Peyer's patch (tissue), 4 donors: ENCODE data around the gene DCUN1D3. TPM values are rescaled to one million over a fixed set of nuclear protein-coding genes. Genes with fewer than 3 reads are reported as not detected.

Experiments used
- DNase-seq, 3 donors: peaks; one replicate each; pipeline ENCODE4 v3.0.0-alpha.2; 2017 to 2019
- H3K27ac ChIP-seq, 4 donors: fragments of 200-600 bp; sonication (generic); one replicate each; pipeline ENCODE4 v1.5.1; 2016 to 2019
- H3K27me3 ChIP-seq, 2 donors: fragments of 200-600 bp; sonication (generic); one replicate each; pipeline ENCODE4 v1.5.1; 2019
- H3K36me3 ChIP-seq, 3 donors: fragments of 200-600 bp; sonication (generic); one replicate each; pipeline ENCODE4 v1.5.1; 2016 to 2019
- H3K4me1 ChIP-seq, 4 donors: fragments of 200-600 bp; sonication (generic); one replicate each; pipeline ENCODE4 v1.5.1; 2016 to 2019
- H3K4me3 ChIP-seq, 4 donors: fragments of 200-600 bp; sonication (generic); 1 replicate in 3 of 4; 2 replicates in 1 of 4; pipeline ENCODE4 v1.5.1; 2016 to 2019; ENCODE audit warnings: mild to moderate bottlenecking in 1 of 4
- H3K9me3 ChIP-seq, 4 donors: fragments of 200-600 bp; sonication (generic); one replicate each; pipeline ENCODE4 v1.5.1; 2016 to 2019; ENCODE audit warnings: mild to moderate bottlenecking in 1 of 4
- CTCF ChIP-seq, 6 experiments: fragments of 450-650 bp in 4 of 6; fragments of 200-600 bp in 2 of 6; sonication (generic) in 1 of 6; IDR thresholded peaks; one replicate each; pipeline ENCODE4 v1.5.1; 2017 to 2019; ENCODE audit warnings: antibody characterized with exemption in 6 of 6, mild to moderate bottlenecking in 3 of 6, moderate library complexity in 1 of 6
- POLR2A ChIP-seq, 2 donors: fragments of 450-650 bp; IDR thresholded peaks; one replicate each; pipeline ENCODE4 v1.5.1; 2017; ENCODE audit warnings: antibody characterized with exemption in 2 of 2, mild to moderate bottlenecking in 2 of 2, moderate library complexity in 2 of 2
- total RNA-seq, 4 donors: library from RNA; depleted of rRNA; stranded (reverse); fragments of >200 nt; gene quantifications; one replicate each; pipeline ENCODE4 v1.1.0, GENCODE V29; 2016

DCUN1D3 gene
- total RNA-seq, 4 donors from 2014 or later, result 6.5 to 12.2 (median 9.5) TPM

DNA sequence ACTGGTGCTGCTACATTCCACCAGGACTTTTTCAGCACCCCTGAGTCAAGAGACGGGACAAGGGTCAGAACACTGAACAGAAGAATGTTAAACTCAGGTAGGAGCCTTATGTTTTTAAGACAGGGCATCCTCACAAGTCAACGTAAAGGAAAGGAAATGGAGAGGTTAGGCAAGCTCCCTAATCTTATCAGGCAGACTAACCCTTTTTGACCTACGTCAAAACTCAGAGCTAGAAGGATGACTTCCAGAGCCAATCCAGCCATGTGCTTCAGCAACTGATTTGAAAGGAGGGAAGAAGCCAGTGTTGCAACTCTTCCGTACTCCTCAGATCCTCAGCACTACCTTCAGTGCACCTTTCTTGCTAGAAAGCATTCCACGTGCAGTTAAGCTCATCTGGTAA is 47.0 kb downstream of the DCUN1D3 start:
- H3K27ac ChIP-seq, result no peak overlapping the region
- TF ChIP-seq CTCF (IDR thresholded peaks at IDR 0.05) (no peak), POLR2A (IDR thresholded peaks at IDR 0.05) (no peak)

GRCh38 chr16:20851601-20852000 is 48.6 kb downstream of the DCUN1D3 start:
- Histone ChIP-seq H3K27me3 (no peaks in the 10 kb centered on the region), H3K4me3 (no peak overlapping the region), H3K4me1 (peaks cover 0 to 5% (median 0%) of the 10 kb centered on the region in 4 donors), H3K27ac (peak overlapping the region; percentile 18 to 61 (median 40)), H3K9me3 (no peaks in the 10 kb centered on the region), H3K36me3 (peaks cover 0 to 5% (median 0%) of the 10 kb centered on the region in 3 donors)
- DNase-seq, result peak in 2 of 3 donors; percentile 22 to 69
- no peak for TF ChIP-seq POLR2A (IDR thresholded peaks at IDR 0.05)
- no peak for TF ChIP-seq CTCF (IDR thresholded peaks at IDR 0.05)

More for the DNA sequence above, 47.0 kb downstream of the DCUN1D3 start:
- H3K4me1 ChIP-seq, result peaks cover 0 to 5% (median 0%) of the 10 kb centered on the region in 4 donors
- H3K36me3 ChIP-seq, result peaks cover 0 to 5% (median 0%) of the 10 kb centered on the region in 3 donors
- H3K9me3 ChIP-seq, result no peaks in the 10 kb centered on the region
- no peak overlapping the region for H3K4me3 ChIP-seq
- no peak for DNase-seq
- H3K27me3 ChIP-seq, result no peaks in the 10 kb centered on the region

GRCh38 chr16:20850981-20851380 is 49.2 kb downstream of the DCUN1D3 start:
- DNase-seq, result no peak
- H3K27me3 ChIP-seq, result no peaks in the 10 kb centered on the region
- peak overlapping the region; percentile 33 to 61 (median 40) for H3K27ac ChIP-seq
- TF ChIP-seq CTCF (IDR thresholded peaks at IDR 0.05) (no peak), POLR2A (IDR thresholded peaks at IDR 0.05) (no peak)
- peaks cover 0 to 5% (median 0%) of the 10 kb centered on the region in 4 donors for H3K4me1 ChIP-seq
- no peak overlapping the region for H3K4me3 ChIP-seq
- peaks cover 0 to 8% (median 0%) of the 10 kb centered on the region in 3 donors for H3K36me3 ChIP-seq
- no peaks in the 10 kb centered on the region for H3K9me3 ChIP-seq

GRCh38 chr16:20849589-20850390 is 50.4 kb downstream of the DCUN1D3 start:
- no peaks in the 10 kb centered on the region for H3K27me3 ChIP-seq
- peaks cover 0 to 5% (median 0%) of the 10 kb centered on the region in 3 donors for H3K36me3 ChIP-seq
- no peak for TF ChIP-seq POLR2A (IDR thresholded peaks at IDR 0.05)
- TF ChIP-seq CTCF (IDR thresholded peaks at IDR 0.05), result peak; percentile 83 to 99 (median 98)
- H3K4me3 ChIP-seq, result no peak overlapping the region
- H3K9me3 ChIP-seq, result no peaks in the 10 kb centered on the region
- no peak overlapping the region for H3K27ac ChIP-seq
- H3K4me1 ChIP-seq, result peaks cover 0 to 5% (median 0%) of the 10 kb centered on the region in 4 donors
- peak; percentile 66 to 86 (median 72) for DNase-seq

DNA sequence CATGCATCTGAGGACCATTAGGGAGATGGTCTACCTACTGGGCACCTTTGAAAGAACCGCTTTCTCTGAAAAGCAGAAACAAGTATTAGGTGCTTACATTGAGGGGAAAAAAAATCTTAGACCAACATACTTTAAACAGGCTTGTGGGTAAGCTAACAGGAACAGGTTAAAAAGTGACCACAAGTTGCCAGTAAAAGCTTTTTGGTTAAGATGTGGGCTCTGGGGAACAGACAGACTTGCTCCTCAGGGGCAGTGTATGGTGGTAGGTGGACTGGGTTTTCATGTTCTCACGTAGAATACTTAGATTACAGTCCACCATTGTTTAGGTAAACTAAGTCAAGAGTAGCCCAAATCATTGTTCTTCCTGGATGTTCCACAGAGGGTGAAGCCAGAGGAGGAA is 52.6 kb downstream of the DCUN1D3 start:
- H3K4me1 ChIP-seq, result peaks cover 0 to 5% (median 0%) of the 10 kb centered on the region in 4 donors
- no peaks in the 10 kb centered on the region for H3K27me3 ChIP-seq
- DNase-seq, result no peak
- peaks cover 0 to 5% (median 0%) of the 10 kb centered on the region in 3 donors for H3K36me3 ChIP-seq
- no peak for TF ChIP-seq CTCF (IDR thresholded peaks at IDR 0.05)
- TF ChIP-seq POLR2A (IDR thresholded peaks at IDR 0.05), result no peak
- no peak overlapping the region for H3K27ac ChIP-seq
- no peak overlapping the region for H3K4me3 ChIP-seq
- no peaks in the 10 kb centered on the region for H3K9me3 ChIP-seq
